ENCODE results near the gene CINP. TPM values are rescaled to one million over a fixed set of nuclear protein-coding genes. Genes with fewer than 3 reads are reported as not detected.
"Not testable (repeated sequence)": the region's sequence is repeated elsewhere in the genome, so short reads cannot be mapped to it uniquely, and the experiment has no call there.

The CINP gene
- total RNA-seq, 4 donors from 2014 or later: 16.9 to 34.2 (median 27.3) TPM

GRCh38 chr14:102338724-102339123 is 24.0 kb downstream of the CINP start:
- no peak for DNase-seq (ENCODE audit: low spot score in 2 of 2)
- no peak for TF ChIP-seq POLR2A (IDR thresholded peaks at IDR 0.05)
- TF ChIP-seq CTCF (IDR thresholded peaks at IDR 0.05): no peak
- 89 to 91% methylated on average over 9 of the region's 9 CpGs for WGBS, 2 donors
- intact Hi-C loops (cut with DNase I; ENCODE audit: low total_unique reads): no loop called here
- no peak overlapping the region for H3K4me3 ChIP-seq (ENCODE audit: low read depth, poor library complexity, severe bottlenecking)

- no peak overlapping the region for H3K4me3 ChIP-seq (ENCODE audit: low read depth, poor library complexity, severe bottlenecking)
- WGBS, 2 donors: 95 to 97% methylated on average over 5 to 7 of the region's 7 CpGs
- no peak for TF ChIP-seq CTCF (IDR thresholded peaks at IDR 0.05)
- no peak for TF ChIP-seq POLR2A (IDR thresholded peaks at IDR 0.05)
- intact Hi-C loops (cut with DNase I; ENCODE audit: low total_unique reads): no loop called here
- no peak for DNase-seq (ENCODE audit: low spot score in 2 of 2)
Observed at GRCh38 chr14:102335163-102335562, 27.5 kb downstream of the CINP start.

- 91 to 95% methylated on average over 13 of the region's 13 CpGs for WGBS, 2 donors
- intact Hi-C loops (cut with DNase I; ENCODE audit: low total_unique reads): no loop called here
- H3K4me3 ChIP-seq (ENCODE audit: low read depth, poor library complexity, severe bottlenecking): no peak overlapping the region
- no peak for DNase-seq (ENCODE audit: low spot score in 2 of 2)
- no peak for TF ChIP-seq POLR2A (IDR thresholded peaks at IDR 0.05)
- no peak for TF ChIP-seq CTCF (IDR thresholded peaks at IDR 0.05)
Observed at GRCh38 chr14:102333795-102334705, 28.6 kb downstream of the CINP start.

GRCh38 chr14:102333390-102333789 is 29.3 kb downstream of the CINP start:
- WGBS, 2 donors: 83 to 87% methylated on average over 7 of the region's 7 CpGs
- no peak for TF ChIP-seq POLR2A (IDR thresholded peaks at IDR 0.05)
- H3K4me3 ChIP-seq (ENCODE audit: low read depth, poor library complexity, severe bottlenecking): no peak overlapping the region
- no peak for DNase-seq (ENCODE audit: low spot score in 2 of 2)
- intact Hi-C loops (cut with DNase I; ENCODE audit: low total_unique reads): no loop called here

GRCh38 chr14:102330806-102331205 is 31.9 kb downstream of the CINP start:
- TF ChIP-seq POLR2A (IDR thresholded peaks at IDR 0.05) (no peak), CTCF (IDR thresholded peaks at IDR 0.05) (no peak)
- no peak for DNase-seq (ENCODE audit: low spot score in 2 of 2)
- intact Hi-C loops (cut with DNase I; ENCODE audit: low total_unique reads): no loop called here
- no peak overlapping the region for H3K4me3 ChIP-seq (ENCODE audit: low read depth, poor library complexity, severe bottlenecking)
- WGBS, 2 donors: 96 to 97% methylated on average over 8 of the region's 8 CpGs

- DNase-seq (ENCODE audit: low spot score in 2 of 2); intact Hi-C loops (cut with DNase I; ENCODE audit: low total_unique reads); H3K4me3 ChIP-seq (ENCODE audit: low read depth, poor library complexity, severe bottlenecking): not testable (repeated sequence)
- WGBS, 2 donors: 80 to 86% methylated on average over 6 of the region's 6 CpGs
Observed at GRCh38 chr14:102329381-102329780, 33.3 kb downstream of the CINP start.

GRCh38 chr14:102326583-102326982 is 36.1 kb downstream of the CINP start:
- TF ChIP-seq POLR2A (IDR thresholded peaks at IDR 0.05): no peak
- no peak for TF ChIP-seq CTCF (IDR thresholded peaks at IDR 0.05)
- no peak for DNase-seq (ENCODE audit: low spot score in 2 of 2)
- H3K4me3 ChIP-seq (ENCODE audit: low read depth, poor library complexity, severe bottlenecking): no peak overlapping the region
- intact Hi-C loops (cut with DNase I; ENCODE audit: low total_unique reads): no loop called here
- WGBS, 2 donors: 90 to 94% methylated on average over 14 of the region's 14 CpGs
